SU-DHL-6 (cell line): ENCODE results near the gene EIF3I.
A peak's percentile ranks its signal among the peaks of the same experiment; 100 is the strongest.

Experiments
- H2AFZ ChIP-seq: fragments of 200-600 bp; sonication (generic); 2 replicates; pipeline ENCODE4 v1.6.1; 2014; ENCODE audit warnings: low read depth, mild to moderate bottlenecking, moderate library complexity, mixed read lengths, antibody characterized with exemption, low read length; ENCODE audit not compliant: severe bottlenecking
- H3F3A ChIP-seq: fragments of 200-600 bp; shearing (Covaris generic); 2 replicates; pipeline ENCODE4 v1.6.0; 2016; ENCODE audit warnings: antibody characterized with exemption, mild to moderate bottlenecking; ENCODE audit not compliant: insufficient read depth
- H3K27ac ChIP-seq: fragments of 200-600 bp; sonication (generic); 2 replicates; pipeline ENCODE4 v1.5.1; 2016; ENCODE audit warnings: low read depth, mild to moderate bottlenecking, low read length, moderate library complexity, mixed read lengths
- H3K27me3 ChIP-seq: fragments of 200-600 bp; sonication (generic), shearing (Covaris generic); 2 replicates; pipeline ENCODE4 v1.6.0; 2014; ENCODE audit warnings: mild to moderate bottlenecking, low read length
- H3K36me3 ChIP-seq: fragments of 200-600 bp; sonication (generic); 2 replicates; pipeline ENCODE4 v1.6.1; 2014; ENCODE audit warnings: mild to moderate bottlenecking, low read length, mixed read lengths
- H3K4me2 ChIP-seq: fragments of 300-600, 200-600 bp; shearing (Covaris generic), sonication (generic); 2 replicates; pipeline ENCODE4 v1.6.0; 2014; ENCODE audit warnings: low read length, low read depth, mild to moderate bottlenecking; ENCODE audit not compliant: poor library complexity, severe bottlenecking
- H3K4me3 ChIP-seq: fragments of 200-600 bp; sonication (generic); 2 replicates; pipeline ENCODE4 v1.5.1; 2014; ENCODE audit warnings: antibody characterized with exemption, low read length, mild to moderate bottlenecking, mixed read lengths; ENCODE audit not compliant: insufficient read depth, poor library complexity, severe bottlenecking
- H3K79me2 ChIP-seq: fragments of 200-600 bp; sonication (generic); 2 replicates; pipeline ENCODE4 v1.6.1; 2014; ENCODE audit warnings: mild to moderate bottlenecking, low read length, moderate library complexity; ENCODE audit not compliant: insufficient read depth
- H3K9ac ChIP-seq: fragments of 200-600 bp; sonication (generic); 2 replicates; pipeline ENCODE4 v1.7.0; 2014; ENCODE audit warnings: mild to moderate bottlenecking, low read length
- H3K9me2 ChIP-seq: fragments of 200-600 bp; sonication (generic); replicated peaks from 2 replicates; pipeline ENCODE4 v1.6.1; 2014; ENCODE audit warnings: low read length; ENCODE audit not compliant: insufficient read depth
- H3K9me3 ChIP-seq: fragments of 200-600 bp; sonication (generic); 2 replicates; pipeline ENCODE4 v1.6.1; 2014; ENCODE audit warnings: low read length, mixed read lengths; ENCODE audit not compliant: insufficient read depth
- H4K20me1 ChIP-seq: fragments of 200-600 bp; sonication (generic); 2 replicates; pipeline ENCODE4 v1.6.1; 2014; ENCODE audit warnings: low read depth, mild to moderate bottlenecking, antibody characterized with exemption, low read length, moderate library complexity, mixed read lengths
- EZH2phosphoT487 ChIP-seq: fragments of 200-600 bp; sonication (generic), shearing (Covaris generic); conservative IDR thresholded peaks from 2 replicates; pipeline ENCODE4 v1.6.1; 2018; ENCODE audit warnings: mild to moderate bottlenecking, antibody characterized with exemption, low read length, moderate library complexity, mixed read lengths
- TF ChIP-seq, protein P1 (sequence below): fragments of 200-600 bp; sonication (generic); IDR thresholded peaks from one replicate; pipeline ENCODE4 v1.5.1; 2017; ENCODE audit warnings: antibody characterized with exemption, mild to moderate bottlenecking, low read length, moderate library complexity; ENCODE audit not compliant: insufficient read depth, poor library complexity, severe bottlenecking

EIF3I gene

DNA sequence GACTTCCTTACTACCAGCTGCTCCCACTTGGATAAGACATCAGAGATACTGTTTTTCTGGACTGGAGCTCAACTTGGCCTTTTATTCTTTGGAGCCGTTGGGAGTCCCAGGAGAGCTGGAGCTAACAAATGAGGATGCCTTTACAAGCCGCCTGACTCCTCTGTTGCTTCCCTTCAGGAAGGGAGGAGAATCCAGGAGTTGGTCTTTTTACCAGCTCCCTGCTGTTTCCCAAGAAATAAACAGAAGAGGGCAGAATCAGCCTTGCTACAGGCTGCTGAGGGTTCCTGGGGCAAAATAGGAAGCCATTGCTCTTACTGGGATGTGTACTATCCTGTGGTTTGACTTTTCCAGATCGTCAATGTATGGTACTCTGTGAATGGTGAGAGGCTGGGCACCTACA lies 1.5 kb downstream of the EIF3I start:
- TF ChIP-seq EZH2phosphoT487: no peak
- TF ChIP-seq, protein P1, sequence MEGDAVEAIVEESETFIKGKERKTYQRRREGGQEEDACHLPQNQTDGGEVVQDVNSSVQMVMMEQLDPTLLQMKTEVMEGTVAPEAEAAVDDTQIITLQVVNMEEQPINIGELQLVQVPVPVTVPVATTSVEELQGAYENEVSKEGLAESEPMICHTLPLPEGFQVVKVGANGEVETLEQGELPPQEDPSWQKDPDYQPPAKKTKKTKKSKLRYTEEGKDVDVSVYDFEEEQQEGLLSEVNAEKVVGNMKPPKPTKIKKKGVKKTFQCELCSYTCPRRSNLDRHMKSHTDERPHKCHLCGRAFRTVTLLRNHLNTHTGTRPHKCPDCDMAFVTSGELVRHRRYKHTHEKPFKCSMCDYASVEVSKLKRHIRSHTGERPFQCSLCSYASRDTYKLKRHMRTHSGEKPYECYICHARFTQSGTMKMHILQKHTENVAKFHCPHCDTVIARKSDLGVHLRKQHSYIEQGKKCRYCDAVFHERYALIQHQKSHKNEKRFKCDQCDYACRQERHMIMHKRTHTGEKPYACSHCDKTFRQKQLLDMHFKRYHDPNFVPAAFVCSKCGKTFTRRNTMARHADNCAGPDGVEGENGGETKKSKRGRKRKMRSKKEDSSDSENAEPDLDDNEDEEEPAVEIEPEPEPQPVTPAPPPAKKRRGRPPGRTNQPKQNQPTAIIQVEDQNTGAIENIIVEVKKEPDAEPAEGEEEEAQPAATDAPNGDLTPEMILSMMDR: no peak
- Histone ChIP-seq H3K36me3 (peaks cover 4% of the 10 kb centered on the region; the same call in 1 of the 2 replicates), H3K79me2 (peaks cover 22% of the 10 kb centered on the region), H3K9me3 (no peaks in the 10 kb centered on the region), H4K20me1 (no peaks in the 10 kb centered on the region), H3F3A (no peaks in the 10 kb centered on the region), H3K9me2 (no peaks in the 10 kb centered on the region), H3K4me3 (no peak overlapping the region), H3K4me2 (peak overlapping the region; percentile 98), H3K9ac (peak overlapping the region; percentile 94), H3K27ac (no peak overlapping the region), H3K27me3 (no peaks in the 10 kb centered on the region), H2AFZ (no peak overlapping the region)

DNA sequence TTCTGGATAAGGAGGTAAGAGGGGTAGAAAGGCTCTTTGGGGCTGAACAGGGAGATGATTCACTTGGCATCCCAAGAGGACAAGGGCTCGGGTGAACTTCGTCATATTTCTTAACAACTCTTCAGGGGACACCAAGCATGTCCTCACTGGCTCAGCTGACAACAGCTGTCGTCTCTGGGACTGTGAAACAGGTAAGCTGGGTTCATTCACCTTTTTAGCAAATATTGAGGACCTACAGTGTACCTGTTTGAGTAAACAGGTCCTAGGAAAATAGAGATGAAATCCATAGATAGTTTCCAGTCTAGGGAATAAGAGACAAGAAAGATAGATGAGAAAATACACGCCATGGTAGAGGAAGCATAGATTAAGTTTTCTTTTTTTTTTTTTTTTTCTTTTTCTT lies 2.1 kb downstream of the EIF3I start:
- H3F3A ChIP-seq: no peaks in the 10 kb centered on the region
- TF ChIP-seq, protein P1: no peak
- TF ChIP-seq EZH2phosphoT487: no peak
- H3K27ac ChIP-seq: no peak overlapping the region
- H4K20me1 ChIP-seq: no peaks in the 10 kb centered on the region
- H3K9ac ChIP-seq: no peak overlapping the region
- H3K79me2 ChIP-seq: peaks cover 22% of the 10 kb centered on the region
- no peaks in the 10 kb centered on the region for H3K9me3 ChIP-seq
- H3K36me3 ChIP-seq: peaks cover 4% of the 10 kb centered on the region; the same call in 1 of the 2 replicates
- no peaks in the 10 kb centered on the region for H3K9me2 ChIP-seq
- H3K27me3 ChIP-seq: no peaks in the 10 kb centered on the region
- H3K4me3 ChIP-seq: no peak overlapping the region
- H2AFZ ChIP-seq: no peak overlapping the region
- no peak overlapping the region for H3K4me2 ChIP-seq

DNA sequence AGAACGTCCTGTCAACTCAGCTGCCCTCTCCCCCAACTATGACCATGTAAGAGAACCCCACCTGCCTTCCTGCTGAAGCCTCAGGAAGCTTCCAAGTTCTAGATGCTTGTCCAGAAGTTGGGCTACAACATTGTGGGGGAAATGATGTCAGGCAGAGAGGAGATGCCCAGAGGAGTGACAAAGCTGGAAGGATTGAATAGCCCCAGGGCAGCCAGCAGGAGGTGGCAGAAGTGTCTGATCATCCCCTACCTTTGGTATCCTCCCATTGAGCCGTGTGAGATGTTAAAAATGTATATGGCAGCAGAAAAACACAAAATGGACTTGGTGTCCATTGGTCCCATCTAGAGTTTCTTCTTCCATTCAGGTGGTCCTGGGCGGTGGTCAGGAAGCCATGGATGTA lies 6.6 kb downstream of the EIF3I start:
- Histone ChIP-seq H3K79me2 (peaks cover 7% of the 10 kb centered on the region), H3K9ac (no peak overlapping the region), H3K9me3 (no peaks in the 10 kb centered on the region), H3K9me2 (no peaks in the 10 kb centered on the region), H3K27ac (no peak overlapping the region), H3K27me3 (no peaks in the 10 kb centered on the region), H2AFZ (no peak overlapping the region), H3K4me2 (no peak overlapping the region), H3K36me3 (peaks cover 4% of the 10 kb centered on the region; the same call in 1 of the 2 replicates), H3F3A (no peaks in the 10 kb centered on the region), H3K4me3 (no peak overlapping the region), H4K20me1 (no peaks in the 10 kb centered on the region)
- TF ChIP-seq EZH2phosphoT487: no peak
- TF ChIP-seq, protein P1: no peak
